ENCODE data around the gene ERMAP.

- TF ChIP-seq POLR2AphosphoS5 (IDR thresholded peaks at IDR 0.05; ENCODE audit: low read depth, low read length): no peak
- TF ChIP-seq REST (IDR thresholded peaks at IDR 0.05; ENCODE audit: insufficient read depth in 1 of 2, low read depth in 2 of 2, low read length in 2 of 2): no peak
These were observed 49.6 kb downstream of the ERMAP start for GRCh38 chr1:42866549-42866948.

All from PFSK-1 (cell line).